DMS79 treated with DMSO at 0.1 percent for 48 hours (cell line): ENCODE measurements around the gene EXTL2.
"Not testable (repeated sequence)": the region's sequence is repeated elsewhere in the genome, so short reads cannot be mapped to it uniquely, and the experiment has no call there.

Source experiments
- DNase-seq: peaks from one replicate; lab custom pipeline; 2025; lab: John Stamatoyannopoulos, UW

Gene EXTL2, protein sequence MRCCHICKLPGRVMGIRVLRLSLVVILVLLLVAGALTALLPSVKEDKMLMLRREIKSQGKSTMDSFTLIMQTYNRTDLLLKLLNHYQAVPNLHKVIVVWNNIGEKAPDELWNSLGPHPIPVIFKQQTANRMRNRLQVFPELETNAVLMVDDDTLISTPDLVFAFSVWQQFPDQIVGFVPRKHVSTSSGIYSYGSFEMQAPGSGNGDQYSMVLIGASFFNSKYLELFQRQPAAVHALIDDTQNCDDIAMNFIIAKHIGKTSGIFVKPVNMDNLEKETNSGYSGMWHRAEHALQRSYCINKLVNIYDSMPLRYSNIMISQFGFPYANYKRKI

DNA sequence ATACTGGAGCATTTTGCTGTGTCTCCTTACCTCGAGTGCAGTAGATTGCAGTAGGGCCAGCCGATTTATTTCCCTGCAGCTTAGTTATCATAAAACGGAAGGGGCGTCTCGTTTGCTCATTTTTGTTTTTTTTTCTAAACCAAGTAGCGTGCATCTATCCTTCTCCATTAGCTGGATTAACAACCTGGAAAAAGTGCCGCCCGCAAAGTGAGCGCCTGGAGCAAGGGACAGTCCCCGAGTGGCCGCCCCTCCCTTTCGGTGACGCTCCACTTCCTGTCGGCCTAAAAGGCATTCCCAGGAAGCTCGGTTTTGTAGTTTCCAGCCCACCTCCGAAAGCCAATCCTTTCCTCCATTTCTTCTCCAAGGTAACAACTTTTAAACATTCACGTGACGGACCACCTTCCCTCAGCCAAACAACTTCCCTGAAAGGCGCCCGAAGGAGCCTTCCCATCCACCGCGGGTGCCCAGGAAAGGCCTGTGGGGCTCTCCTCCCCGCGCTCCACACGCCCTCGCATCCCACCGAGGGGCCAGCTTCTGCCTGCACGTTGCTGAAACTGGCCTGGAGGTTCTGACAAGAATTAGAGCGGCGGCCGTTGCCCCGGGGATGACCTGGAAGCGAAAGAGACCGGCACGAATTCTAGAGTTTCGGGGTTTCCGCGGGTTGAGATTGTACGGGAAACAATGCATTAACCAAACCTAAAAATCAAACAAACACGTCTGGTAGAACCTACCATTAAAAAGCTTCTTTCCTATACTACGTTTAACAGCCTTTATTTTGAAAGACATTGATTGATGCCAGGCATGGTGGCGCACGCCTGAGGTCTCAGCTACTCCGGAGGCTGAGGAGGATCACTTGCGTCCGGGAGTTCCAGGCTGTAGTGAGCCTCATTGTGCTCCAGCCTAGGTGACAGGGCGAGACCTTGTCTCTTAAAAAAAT, at the start of gene EXTL2:
EXTL2 (minus strand) TSS at position 240 of the 937 bp plus-strand sequence. CDS start 6,085 bp downstream, outside the sequence.
- peak; percentile 93 for DNase-seq

DNA sequence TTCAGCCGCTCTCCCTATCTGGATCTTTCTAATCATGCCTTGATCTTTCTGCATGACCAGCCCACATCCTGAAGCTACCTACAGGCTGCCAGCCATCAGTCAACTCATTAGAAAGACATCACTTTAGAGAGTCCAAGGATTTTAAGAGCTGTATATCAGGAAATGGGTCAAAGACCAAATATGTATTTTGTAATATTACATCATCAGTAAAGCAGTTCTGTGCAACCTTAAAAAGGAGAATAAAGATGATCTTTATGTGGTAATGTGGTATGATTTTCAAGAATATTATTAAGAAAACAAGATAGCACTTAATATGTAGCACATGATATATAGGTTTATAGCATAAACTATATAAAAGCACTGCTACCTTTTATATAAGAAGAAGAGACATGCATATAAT, 48.9 kb upstream of the EXTL2 start:
- no peak for DNase-seq

DNA sequence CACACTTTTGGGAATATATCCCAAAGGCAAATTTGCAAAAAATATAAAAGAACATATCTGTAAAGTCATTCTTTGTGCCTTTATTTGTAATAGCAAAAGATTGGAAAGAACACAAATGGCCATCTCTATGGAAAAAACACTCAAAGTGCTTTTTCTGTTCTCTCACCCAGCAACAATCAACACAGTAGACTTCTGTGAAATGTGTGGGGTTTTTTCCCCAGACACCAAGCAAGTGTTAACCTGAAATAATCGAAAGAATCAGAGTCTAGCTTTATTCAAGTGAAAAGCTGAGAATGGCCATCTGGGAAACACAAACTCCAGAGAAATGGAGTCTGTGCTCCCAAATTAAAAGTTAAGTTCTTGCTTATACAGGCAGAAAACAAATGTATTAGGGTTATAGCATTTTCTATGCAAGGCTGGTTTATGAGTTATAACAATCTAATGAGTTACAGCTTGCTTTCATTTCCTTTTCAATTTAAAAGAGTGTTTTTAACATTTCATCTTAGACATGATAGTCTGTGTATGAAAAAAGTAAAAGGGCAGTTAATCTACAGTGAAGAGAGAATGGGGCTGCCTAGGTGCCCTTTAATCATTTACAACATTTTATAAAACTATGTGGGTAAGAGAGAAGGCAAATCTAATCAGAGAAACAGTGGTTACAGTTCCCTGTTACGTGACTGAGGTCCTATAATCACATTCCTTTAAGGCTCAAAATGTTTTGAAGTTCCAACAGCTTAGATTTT, 47.8 kb upstream of the EXTL2 start:
- no peak for DNase-seq

DNA sequence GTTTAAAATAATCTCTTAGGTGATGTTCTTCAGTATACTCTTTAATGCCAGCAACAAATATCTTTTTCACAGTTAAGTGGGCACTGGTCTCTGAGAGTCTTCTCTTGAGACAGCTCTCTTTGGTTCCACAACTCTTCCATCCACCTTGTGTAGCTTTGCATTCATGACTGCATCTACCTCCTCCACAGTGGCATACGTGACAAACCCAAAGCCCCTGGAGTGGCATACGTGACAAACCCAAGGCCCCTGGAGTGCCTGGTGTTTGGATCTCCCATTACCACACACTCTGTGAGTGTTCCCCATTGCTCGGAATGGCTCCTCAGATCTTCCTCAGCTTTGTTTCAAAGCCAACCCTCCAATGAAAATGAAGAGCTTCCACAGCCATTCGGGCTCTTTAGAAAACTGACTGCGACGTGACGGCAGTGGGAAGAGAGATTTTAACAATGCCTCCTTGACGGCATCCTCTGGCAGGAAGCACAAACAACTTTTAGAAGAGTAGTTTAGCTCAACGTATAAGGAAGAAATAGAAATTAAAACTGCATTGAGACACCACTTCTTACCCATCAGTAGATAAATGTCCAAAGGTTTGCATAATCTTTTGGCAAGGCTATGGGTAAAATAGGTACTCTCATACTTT, 47.1 kb upstream of the EXTL2 start:
- no peak for DNase-seq

DNA sequence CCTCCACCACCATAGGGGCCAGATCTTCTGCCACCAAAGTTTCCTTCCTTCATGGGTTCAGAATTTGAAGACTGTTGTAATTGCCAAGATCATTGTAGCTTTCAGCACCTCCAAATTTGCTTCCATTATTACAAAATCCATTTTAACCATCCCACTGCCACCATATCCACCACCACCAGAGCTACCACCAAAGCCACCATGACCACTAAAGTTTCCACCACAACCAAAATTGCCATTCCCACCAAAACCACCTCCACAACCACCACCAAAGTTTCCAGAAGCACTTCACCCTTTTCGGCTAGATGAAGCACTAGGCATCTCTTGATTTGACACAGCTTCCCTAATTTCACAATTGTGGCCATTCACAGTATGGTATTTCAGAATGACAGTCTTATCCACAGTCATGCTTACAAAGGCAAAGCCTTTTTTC, 46.5 kb upstream of the EXTL2 start:
- DNase-seq, result no peak

DNA sequence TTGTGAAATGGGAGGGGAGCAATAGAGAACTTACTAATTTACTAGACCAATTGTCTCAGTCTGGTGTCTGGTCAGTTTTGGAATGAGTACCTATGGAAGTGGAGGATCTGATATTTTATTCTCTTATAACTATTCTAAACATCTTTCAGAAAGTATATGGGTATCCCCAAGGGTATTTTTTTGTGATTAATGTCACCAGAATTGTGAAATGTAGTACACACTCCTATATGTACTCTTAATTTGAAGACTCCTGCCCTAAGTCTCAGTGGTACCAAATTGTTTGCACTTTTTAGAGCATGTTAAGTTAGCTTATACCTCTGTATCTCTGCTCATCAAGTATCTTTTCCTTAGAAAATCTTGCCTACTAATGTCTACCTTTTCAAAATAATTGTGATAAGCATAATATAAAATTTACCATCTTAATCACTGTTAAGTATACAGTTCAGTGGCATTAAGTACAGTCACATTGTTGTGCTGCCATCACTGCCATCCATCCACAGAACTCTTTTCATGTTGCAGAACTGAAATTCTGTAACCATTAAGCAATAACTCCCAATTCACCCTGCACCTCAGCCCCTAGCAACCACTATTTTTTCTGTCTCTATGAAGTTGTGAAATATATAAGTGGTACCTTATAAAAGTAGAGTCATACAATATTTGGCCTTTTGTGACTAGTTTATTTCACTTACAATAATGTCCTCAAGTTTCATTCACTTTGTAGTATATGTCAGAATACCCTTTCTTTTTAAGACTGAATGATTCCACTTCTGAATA, 41.7 kb upstream of the EXTL2 start:
- no peak for DNase-seq

DNA sequence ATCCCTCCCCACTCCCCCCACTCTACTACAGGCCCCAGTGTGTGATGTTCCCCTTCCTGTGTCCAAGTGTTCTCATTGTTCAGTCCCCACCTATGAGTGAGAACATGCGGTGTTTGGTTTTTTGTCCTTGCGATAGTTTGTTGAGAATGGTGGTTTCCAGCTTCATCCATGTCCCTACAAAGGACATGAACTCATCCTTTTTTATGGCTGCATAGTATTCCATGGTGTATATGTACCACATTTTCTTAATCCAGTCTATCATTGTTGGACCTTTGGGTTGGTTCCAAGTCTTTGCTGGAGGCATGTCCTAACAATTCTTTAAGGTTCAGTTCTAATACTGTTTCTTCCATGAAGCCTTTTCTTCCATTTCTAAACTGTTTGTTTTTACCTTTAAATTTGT, 38.9 kb upstream of the EXTL2 start:
- DNase-seq, result not testable (repeated sequence)

DNA sequence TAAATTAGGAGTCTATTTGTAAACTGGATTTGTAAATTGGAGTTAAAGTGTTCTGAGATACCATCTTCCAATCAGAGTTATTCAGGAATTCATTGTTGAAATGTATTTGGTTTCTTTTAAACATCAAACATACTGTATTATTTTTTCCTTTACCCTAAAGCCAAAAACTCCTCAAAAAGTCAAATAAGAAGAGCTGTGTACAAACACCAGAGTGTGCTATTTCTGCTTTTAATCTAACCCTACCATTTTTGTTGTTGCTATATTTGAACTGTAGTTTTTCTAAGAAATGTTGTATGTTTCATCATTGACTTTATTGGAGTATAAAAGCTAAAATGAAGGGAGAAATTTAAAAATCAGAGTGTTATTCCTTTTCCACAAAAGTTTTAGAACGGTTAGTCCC, 37.1 kb upstream of the EXTL2 start:
- no peak for DNase-seq

DNA sequence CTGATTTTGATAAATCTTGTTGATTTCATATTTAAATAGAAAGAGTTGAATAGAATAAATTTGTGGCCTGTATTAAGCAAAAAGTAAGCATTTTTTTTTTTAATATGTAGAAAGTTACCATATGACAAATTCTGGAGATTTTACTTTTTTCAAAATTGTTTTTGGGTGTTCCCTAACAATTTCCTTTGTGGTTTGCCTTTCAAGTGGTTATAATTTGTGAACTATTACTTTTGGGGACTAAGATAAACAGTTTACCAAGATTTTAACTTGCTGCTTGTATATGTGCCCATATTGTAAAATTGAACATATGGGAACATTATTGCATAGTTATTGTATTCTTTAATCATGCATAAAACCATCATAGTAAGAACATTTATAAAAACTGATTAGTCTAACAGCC, 35.9 kb upstream of the EXTL2 start:
- DNase-seq, result no peak

DNA sequence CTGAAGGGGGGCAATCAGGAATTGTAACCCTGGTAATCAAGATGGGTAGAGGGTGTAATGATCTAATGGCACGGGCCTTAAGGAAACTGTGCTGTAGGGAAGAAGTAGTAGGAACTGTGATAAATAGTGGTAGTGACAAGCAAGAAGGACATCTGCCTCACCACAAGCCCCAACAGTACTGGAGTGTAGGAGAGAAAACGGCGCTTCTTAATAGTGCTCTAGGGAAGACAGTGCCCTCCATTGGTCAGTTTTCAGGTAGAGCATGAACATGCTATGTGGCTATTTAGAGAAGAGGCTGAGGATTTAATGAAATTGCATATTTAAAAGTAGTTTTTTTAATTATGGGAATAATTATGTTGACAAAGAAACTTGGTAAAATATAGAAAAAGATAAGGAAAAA, 33.5 kb upstream of the EXTL2 start:
- no peak for DNase-seq

DNA sequence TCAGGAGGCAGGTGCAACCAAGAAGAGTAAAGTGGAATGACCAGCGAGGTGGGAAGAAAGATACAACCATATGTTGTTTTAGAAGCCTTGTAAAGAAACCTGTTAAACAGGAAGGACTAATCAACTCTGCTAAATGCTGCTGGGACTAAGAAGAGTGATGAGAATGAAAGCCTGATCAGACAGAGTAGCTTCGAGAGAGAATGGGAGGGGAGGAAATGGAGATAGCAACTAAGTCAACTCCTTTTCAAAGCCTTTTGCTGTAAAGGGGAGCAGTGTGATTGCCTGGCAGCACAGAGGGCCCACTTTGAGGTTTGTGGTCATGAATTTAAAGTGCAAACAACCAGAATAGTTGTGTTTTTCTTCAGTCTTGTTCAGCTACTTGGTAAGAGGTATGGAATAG, 32.6 kb upstream of the EXTL2 start:
- DNase-seq, result no peak

DNA sequence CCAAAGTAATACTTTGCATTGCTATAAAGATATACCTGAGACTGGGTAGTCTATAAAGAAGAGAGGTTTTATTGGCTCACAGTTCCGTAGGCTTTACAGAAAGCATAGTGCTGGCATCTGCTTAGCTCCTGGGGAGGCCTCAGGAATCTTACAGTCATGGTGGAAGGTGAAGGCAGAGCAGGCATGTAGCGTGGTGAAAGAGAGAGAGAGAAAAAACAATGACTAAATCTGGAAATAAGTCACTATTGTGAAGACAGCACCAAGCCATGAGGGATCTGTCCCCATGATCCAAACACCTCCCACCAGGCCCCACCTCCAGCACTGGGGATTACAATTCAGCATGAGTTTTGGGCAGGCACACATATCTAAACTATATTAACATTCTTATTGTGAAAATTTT, 31.6 kb upstream of the EXTL2 start:
- DNase-seq, result no peak

DNA sequence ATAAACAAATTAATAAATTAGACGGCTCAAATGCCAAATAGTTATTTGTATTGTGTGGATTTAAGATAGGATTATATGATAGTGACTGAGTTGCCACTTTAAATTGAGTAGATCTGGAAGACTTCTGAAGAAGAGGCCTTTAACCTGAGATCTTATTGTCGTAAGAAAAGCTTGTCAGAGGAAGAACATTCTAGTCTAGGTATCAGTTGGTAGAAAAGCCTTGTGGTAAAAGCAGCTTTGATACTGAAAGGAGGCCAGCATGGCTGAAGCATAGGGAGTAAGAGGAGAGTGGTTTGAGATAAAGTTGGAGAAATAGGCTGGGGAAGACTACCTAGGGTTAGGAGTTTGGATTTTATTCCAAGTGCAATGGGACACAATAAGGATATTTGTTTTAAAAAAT, 30.3 kb upstream of the EXTL2 start:
- DNase-seq, result no peak

DNA sequence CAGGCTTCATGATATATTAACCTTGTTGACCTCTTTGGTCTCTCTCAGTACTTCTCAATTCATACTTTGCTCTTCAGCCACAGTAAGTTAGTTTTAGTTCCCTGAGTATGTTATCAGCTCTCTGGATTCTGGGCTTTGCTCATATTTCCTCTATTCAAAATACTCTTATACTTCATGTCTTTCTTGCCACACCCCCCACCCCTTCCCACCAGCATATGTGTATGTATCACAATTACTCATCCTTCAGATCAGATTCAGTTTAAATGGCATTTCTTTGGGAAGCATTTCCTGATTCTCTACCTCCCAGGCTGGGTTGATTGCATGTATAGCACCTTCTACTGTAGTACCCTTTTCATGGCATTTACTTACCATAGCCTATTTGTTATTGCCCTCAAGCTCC, 29.6 kb upstream of the EXTL2 start:
- DNase-seq, result no peak

DNA sequence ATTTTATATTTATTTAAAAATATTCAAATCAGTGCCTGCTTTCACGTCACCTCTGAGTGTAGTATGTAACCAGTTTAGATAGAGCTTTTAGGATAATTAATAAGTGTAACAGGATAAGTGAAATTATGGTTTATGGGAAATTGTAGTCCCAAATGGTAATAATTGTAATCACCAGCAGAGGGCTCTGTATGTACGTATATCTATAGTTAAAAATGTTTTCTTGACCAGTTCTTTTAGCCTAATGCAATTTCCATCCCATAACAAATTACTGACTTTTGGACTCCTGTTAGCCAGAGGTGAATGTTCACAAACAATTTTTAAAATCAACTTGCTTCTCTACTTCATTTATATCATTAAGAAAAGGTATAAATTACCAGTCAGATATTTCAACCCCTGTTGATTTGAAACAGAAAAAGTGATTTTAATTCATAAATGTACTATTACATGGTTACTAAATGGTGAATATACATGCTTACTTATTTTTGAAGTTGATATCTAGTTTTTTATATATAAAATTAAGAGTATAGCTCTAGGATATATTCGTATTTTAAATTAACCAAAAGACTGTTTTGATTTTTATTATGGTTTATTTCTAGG, 26.6 kb upstream of the EXTL2 start:
- peak; percentile 36 for DNase-seq

DNA sequence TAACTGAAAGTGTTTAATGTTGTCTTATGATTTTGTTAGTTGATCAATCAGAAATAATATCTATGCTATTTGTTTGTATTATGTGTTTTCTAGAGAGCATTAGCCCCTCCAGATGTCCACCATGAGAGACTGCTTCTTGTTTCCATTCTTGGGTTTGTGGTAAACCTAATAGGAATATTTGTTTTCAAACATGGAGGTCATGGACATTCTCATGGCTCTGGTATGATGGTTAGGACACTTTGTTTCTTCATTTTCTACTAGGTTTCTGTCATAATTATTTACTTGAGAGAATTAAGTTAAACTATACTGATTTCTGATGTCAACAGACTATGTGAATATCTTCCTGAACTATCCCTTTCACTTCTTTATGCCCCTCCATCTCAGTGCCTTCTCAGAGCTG, 17.4 kb upstream of the EXTL2 start:
- no peak for DNase-seq

DNA sequence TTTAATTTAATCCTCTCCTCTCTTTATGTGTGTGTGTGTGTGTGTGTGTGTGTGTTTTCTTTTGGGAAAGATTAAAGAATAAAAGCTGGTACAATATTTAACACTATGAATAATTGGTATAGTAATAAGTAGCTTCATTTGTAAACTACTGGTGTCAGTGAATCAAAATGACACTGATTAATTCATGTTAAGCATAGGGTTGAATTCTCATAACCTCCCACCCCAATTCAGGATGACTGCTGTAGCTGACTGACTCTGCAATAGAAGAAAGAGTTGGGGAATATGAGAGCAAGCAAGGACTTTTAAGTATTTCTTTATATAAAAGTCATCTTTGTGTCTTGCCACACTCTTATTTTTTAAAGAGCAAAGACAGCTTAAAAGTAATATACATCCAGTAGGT, 14.4 kb upstream of the EXTL2 start:
- no peak for DNase-seq

DNA sequence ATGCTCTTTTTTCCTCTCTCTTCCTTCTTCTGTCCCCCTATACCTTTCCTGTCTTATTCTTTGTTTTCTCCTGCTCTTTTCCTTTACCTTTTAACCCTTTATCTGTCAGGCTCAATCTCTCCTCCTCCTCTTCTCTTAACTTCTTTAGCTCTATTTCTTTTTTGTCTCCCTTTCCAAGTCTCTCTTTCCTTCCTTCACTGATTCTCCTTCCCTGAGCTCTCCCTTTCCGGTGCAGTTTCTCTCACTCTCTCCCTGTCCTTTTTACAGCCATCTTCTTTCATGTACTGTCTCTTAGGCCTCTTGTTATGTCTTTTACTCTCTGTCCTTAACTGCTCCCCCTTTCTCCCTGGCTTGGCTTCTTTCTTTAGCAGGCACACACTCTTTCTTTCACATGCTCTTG, 13.2 kb upstream of the EXTL2 start:
- DNase-seq, result no peak

DNA sequence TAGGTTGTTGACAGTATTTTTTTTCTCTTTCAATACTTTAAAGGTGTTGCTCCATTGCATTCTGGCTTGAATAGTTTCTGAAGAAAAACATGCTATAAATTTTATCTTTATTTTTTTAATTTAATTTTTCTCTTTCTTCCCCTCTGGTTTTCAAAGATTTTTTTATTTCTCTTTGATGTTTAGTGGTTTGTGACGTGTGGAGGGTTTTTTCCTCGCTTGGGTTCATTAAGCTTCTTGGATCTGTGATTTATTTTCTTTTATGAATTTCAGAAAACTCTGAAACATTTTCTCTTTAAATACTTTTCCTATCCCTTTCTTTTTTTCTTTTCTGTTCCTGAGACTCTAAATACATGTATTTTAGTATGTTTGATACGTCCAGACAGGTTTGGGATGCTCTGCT, 10.5 kb upstream of the EXTL2 start:
- DNase-seq, result no peak

DNA sequence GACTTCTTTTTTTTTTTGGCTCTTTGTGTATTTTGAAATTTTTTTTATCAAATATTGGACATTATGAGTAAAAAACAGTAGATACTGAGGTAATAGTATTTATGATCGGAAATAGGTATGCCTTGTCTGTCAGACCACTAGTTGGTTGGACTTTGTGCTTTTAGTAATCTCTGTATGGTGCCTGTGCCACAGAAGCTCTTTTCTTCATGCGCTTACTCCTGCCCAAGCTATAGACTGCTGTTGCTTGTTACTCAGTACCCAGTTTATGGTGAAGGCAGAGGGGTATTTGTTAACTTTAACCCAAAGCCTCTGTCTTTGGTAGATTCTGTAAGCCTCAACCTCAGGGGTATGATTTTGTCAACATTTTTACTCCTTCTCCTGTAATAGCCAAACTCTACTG, 9.9 kb upstream of the EXTL2 start:
- no peak for DNase-seq

DNA sequence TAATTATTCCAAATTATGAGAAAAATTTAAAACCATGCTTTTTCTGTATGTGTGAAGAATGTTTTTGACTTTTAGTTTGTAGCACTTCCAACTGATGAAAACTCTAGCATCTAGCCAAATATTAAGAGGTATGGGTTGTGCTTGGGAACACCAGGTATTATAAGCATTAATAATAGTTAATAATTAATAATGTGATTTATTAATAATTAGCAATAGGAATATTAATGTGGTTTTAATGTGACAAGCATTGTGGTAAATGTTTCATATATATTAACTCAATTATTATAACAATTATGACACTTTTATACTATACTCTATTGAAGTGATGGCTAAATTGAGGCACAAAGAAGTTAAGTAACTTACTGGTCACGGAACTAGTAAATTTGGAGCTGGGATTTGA, 9.1 kb upstream of the EXTL2 start:
- DNase-seq, result no peak
